ENCODE data around the gene KRTAP2-4. TPM values are rescaled to one million over a fixed set of nuclear protein-coding genes. Genes with fewer than 3 reads are reported as not detected.

KRTAP2-4 gene
- total and polyA plus RNA-seq, 2 experiments from 2014 or later: not detected

DNA sequence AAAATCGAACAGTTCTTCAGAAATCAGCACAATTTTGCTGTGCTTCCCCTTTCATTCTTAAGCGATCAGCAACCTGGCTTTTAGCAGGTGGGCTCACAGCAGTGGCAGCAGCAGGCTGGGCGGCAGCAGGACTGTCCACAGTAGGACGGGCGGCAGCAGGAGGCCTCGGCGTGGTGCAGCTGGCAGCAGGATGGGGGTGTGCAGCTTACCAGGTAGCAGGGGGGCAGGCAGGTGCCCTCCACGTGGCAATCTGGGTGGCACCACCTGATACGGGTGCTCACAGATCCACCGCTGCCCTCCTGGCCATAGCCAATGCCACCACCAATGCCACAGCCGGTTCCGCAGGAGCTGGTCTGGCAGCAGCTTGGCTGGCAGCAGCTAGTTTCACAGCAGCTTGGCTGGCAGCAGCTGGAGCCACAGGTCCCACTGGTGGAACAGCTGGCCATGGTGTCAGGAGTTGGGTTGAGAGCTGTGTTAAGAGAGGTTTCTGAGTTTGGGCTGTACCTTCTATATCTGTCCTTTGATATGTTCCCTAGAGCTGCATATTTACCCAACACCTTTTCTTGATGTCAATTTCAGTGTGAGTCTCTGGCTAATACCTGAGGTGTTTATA is 35.9 kb downstream of the KRTAP2-4 start, which contains the start of gene KRTAP1-4:
Gene KRTAP1-4 (minus strand): TSS at position 563 of the 613 bp plus-strand sequence. CDS start 117 bp downstream, at position 446.
- Histone ChIP-seq H4K20me1 (ENCODE audit: insufficient read depth) (no peaks in the 10 kb centered on the region), H2AFZ (no peak within 1 kb of the TSS), H3K36me3 (ENCODE audit: low read depth) (no peaks in the 10 kb centered on the region), H3K4me2 (ENCODE audit: unreplicated experiment) (no peak within 1 kb of the TSS), H3K27ac (no peak within 1 kb of the TSS), H3K4me3 (no peak within 1 kb of the TSS), H3F3A (ENCODE audit: insufficient read depth) (peaks cover 24% of the 10 kb centered on the region), H3K27me3 (replicated peaks; ENCODE audit: insufficient read depth) (no peaks in the 10 kb centered on the region), H3K79me2 (ENCODE audit: insufficient read depth) (no peaks in the 10 kb centered on the region), H3K9me3 (ENCODE audit: low read depth) (no peaks in the 10 kb centered on the region), H3K9me2 (ENCODE audit: insufficient read depth) (no peaks in the 10 kb centered on the region), H3K9ac (no peak within 1 kb of the TSS), H3K4me1 (ENCODE audit: insufficient read depth) (peaks cover 23% of the 10 kb centered on the region)
- TF ChIP-seq EZH2phosphoT487 (IDR thresholded peaks at IDR 0.05; ENCODE audit: insufficient read depth, low read depth): no peak
- no peak for TF ChIP-seq EZH2 (IDR thresholded peaks at IDR 0.05; ENCODE audit: insufficient read depth, poor library complexity, severe bottlenecking)
- in situ Hi-C loops (cut with MboI): no loop called here
- no peak for DNase-seq
- WGBS, 2 experiments (ENCODE audit: low coverage in 1 of 2, low lambda C conversion rate in 2 of 2, missing lambda C conversion rate in 2 of 2): 82% methylated on average over 12 of the region's 12 CpGs

DNA sequence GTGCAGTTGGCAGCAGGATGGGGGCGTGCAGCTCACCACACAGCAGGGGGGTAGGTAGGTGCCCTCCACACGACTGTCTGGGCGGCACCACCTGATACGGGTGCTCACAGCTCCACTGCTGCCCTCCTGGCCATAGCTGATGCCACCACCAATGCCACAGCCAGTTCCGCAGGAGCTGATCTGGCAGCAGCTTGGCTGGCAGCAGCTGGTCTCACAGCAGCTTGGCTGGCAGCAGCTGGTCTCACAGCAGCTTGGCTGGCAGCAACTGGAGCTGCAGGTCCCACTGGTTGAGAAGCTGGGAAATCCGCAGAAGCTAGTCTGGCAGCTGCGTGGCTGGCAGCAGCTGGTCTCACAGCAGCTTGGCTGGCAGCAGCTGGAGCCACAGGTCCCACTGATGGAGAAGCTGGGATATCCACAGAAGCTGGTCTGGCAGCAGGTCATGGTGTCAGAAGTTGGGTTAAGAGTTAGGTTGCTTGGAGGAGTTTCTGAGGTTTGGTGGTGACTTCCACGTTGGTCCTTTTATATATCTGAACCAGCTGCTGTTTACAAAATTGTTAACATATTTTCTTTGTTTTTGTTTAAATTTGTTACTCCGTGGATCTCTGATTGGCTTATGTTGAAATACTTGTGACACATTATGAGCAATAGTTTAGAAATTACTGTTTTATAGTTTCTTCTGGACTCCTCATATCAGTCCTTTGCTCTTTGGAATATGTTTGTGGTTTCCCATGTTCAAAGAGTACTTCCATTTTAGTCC is 38.8 kb downstream of the KRTAP2-4 start, which contains the start of gene KRTAP1-5:
Gene KRTAP1-5 (minus strand): TSS at position 494 of the 757 bp plus-strand sequence. CDS start 53 bp downstream, at position 441.
- Histone ChIP-seq H3K4me1 (ENCODE audit: insufficient read depth) (peaks cover 23% of the 10 kb centered on the region), H2AFZ (no peak within 1 kb of the TSS), H3K27me3 (replicated peaks; ENCODE audit: insufficient read depth) (no peaks in the 10 kb centered on the region), H3K36me3 (ENCODE audit: low read depth) (no peaks in the 10 kb centered on the region), H3K4me2 (ENCODE audit: unreplicated experiment) (peak within 1 kb of the TSS; percentile 43), H3K9me2 (ENCODE audit: insufficient read depth) (no peaks in the 10 kb centered on the region), H3K9me3 (ENCODE audit: low read depth) (no peaks in the 10 kb centered on the region), H3K4me3 (peak within 1 kb of the TSS; percentile 21; the same call in 1 of the 2 replicates), H3K27ac (peak within 1 kb of the TSS; percentile 62), H3F3A (ENCODE audit: insufficient read depth) (peaks cover 24% of the 10 kb centered on the region), H3K9ac (0 out of 2 replicates have a peak within 1 kb of the TSS, but pooled peaks have one; percentile 30), H3K79me2 (ENCODE audit: insufficient read depth) (no peaks in the 10 kb centered on the region), H4K20me1 (ENCODE audit: insufficient read depth) (no peaks in the 10 kb centered on the region)
- in situ Hi-C loops (cut with MboI): no loop called here
- TF ChIP-seq EZH2phosphoT487 (IDR thresholded peaks at IDR 0.05; ENCODE audit: insufficient read depth, low read depth) (no peak), EZH2 (IDR thresholded peaks at IDR 0.05; ENCODE audit: insufficient read depth, poor library complexity, severe bottlenecking) (no peak)
- 47 to 49% methylated on average over 8 to 9 of the region's 9 CpGs for WGBS, 2 experiments (ENCODE audit: low coverage in 1 of 2, low lambda C conversion rate in 2 of 2, missing lambda C conversion rate in 2 of 2)
- DNase-seq: peak; percentile 82

DNA sequence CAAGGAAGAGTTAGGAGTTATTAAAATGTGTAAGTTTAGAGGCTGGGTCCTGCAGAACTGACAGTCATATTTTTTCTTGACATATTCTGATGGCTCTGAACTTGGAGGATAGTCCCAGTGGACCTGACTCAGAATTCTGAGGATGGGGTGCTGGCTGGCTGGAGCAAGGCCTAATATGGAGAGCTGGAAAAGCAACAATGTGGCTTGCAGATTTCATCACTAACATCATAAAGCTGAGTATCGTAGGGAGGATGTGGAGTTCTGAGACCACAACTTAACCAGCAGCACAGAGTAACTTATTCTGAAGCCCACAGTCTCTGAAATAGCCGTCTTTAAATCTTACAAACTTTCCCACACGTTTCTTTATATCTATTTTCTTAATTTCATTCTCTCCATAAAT is 41.0 kb downstream of the KRTAP2-4 start:
- Histone ChIP-seq H2AFZ (no peak overlapping the region), H3K4me3 (no peak overlapping the region), H3K9me3 (ENCODE audit: low read depth) (no peaks in the 10 kb centered on the region), H3K27me3 (replicated peaks; ENCODE audit: insufficient read depth) (no peaks in the 10 kb centered on the region), H3K4me2 (ENCODE audit: unreplicated experiment) (no peak overlapping the region), H3K36me3 (ENCODE audit: low read depth) (no peaks in the 10 kb centered on the region), H3K9me2 (ENCODE audit: insufficient read depth) (no peaks in the 10 kb centered on the region), H4K20me1 (ENCODE audit: insufficient read depth) (no peaks in the 10 kb centered on the region), H3K9ac (no peak overlapping the region), H3K4me1 (ENCODE audit: insufficient read depth) (peaks cover 23% of the 10 kb centered on the region), H3K79me2 (ENCODE audit: insufficient read depth) (no peaks in the 10 kb centered on the region), H3F3A (ENCODE audit: insufficient read depth) (peaks cover 24% of the 10 kb centered on the region), H3K27ac (no peak overlapping the region)
- TF ChIP-seq EZH2phosphoT487 (IDR thresholded peaks at IDR 0.05; ENCODE audit: insufficient read depth, low read depth): no peak
- no peak for TF ChIP-seq EZH2 (IDR thresholded peaks at IDR 0.05; ENCODE audit: insufficient read depth, poor library complexity, severe bottlenecking)
- no peak for DNase-seq
- WGBS, 2 experiments (ENCODE audit: low coverage in 1 of 2, low lambda C conversion rate in 2 of 2, missing lambda C conversion rate in 2 of 2): 69 to 85% methylated on average over 3 of the region's 3 CpGs
- in situ Hi-C loops (cut with MboI): no loop called here

DNA sequence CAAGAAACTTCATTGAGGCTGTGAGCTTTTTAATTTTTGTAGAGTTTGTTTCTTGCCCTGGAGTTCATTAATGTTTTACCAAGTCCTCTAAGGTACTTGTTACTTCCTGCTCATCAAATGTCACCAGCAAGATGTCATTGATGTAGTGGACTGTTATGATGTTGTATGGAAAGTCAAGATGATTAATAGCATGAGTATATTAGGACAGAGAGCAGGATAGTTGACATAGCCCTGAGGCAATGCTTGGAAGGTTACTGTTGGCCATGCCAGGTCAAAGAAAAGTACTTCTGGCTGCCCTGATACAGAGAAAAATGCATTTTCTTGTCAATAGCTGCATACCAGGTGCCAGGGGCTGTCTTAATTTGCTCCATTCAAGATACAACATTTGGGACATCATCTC is 45.3 kb downstream of the KRTAP2-4 start:
- H3K4me1 ChIP-seq (ENCODE audit: insufficient read depth): no peaks in the 10 kb centered on the region
- no peak overlapping the region for H3K9ac ChIP-seq
- H3K36me3 ChIP-seq (ENCODE audit: low read depth): no peaks in the 10 kb centered on the region
- H3K27ac ChIP-seq: no peak overlapping the region
- H3K79me2 ChIP-seq (ENCODE audit: insufficient read depth): no peaks in the 10 kb centered on the region
- no peaks in the 10 kb centered on the region for H3K9me3 ChIP-seq (ENCODE audit: low read depth)
- H3K4me3 ChIP-seq: no peak overlapping the region
- no peaks in the 10 kb centered on the region for H3K9me2 ChIP-seq (ENCODE audit: insufficient read depth)
- no peaks in the 10 kb centered on the region for H4K20me1 ChIP-seq (ENCODE audit: insufficient read depth)
- TF ChIP-seq EZH2 (IDR thresholded peaks at IDR 0.05; ENCODE audit: insufficient read depth, poor library complexity, severe bottlenecking): no peak
- TF ChIP-seq EZH2phosphoT487 (IDR thresholded peaks at IDR 0.05; ENCODE audit: insufficient read depth, low read depth): no peak
- peaks cover 5% of the 10 kb centered on the region for H3F3A ChIP-seq (ENCODE audit: insufficient read depth)
- H3K27me3 ChIP-seq (replicated peaks; ENCODE audit: insufficient read depth): no peaks in the 10 kb centered on the region
- in situ Hi-C loops (cut with MboI): no loop called here
- DNase-seq: no peak
- no peak overlapping the region for H3K4me2 ChIP-seq (ENCODE audit: unreplicated experiment)
- no peak overlapping the region for H2AFZ ChIP-seq
